Fibroblast of the conjunctiva (primary cell): ENCODE measurements around the gene MEF2C.

ENCODE experiments used
- DNase-seq: peaks from one replicate; pipeline ENCODE4 v3.0.0-alpha.2; 2010; ENCODE audit warnings: low read depth

MEF2C gene

DNA sequence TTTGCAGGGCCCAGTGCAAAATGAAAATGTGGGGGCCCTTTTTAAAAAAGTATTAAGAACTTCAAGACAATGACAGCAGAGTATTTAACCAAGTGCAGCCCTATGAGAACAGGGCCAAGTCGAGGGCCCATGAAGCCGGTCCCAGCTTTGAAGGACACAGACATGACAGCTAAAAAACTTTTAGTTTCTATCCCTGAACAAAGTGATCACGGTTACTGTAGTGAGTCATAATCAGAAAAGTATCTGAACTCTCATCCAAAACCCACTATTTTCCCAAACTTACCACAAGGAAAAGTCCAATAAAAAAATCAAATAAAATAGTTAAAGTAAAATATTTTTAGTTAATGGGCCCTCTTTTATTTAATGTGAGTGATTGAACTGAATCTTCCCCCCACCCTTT, 126.0 kb downstream of the MEF2C start:
- DNase-seq, result no peak

DNA sequence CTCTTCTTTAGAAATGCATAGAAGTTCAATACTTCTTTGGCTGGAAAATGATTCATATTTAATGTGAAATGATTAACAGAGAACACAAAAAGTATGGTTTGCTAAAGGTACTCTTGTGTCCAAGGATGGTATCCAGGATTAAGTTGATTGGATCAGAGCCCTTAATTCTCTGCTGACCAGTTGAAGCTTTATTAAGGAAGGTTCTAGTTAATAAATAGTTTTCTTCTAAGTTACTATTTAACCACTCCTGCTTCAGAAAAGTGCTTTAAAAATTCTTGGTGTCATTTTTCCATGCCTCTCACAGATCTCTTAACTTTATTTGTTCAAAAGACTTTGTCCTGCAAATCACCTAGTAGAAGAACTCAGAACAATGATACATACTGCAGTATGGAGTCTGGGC, 134.3 kb downstream of the MEF2C start:
- DNase-seq, result no peak

DNA sequence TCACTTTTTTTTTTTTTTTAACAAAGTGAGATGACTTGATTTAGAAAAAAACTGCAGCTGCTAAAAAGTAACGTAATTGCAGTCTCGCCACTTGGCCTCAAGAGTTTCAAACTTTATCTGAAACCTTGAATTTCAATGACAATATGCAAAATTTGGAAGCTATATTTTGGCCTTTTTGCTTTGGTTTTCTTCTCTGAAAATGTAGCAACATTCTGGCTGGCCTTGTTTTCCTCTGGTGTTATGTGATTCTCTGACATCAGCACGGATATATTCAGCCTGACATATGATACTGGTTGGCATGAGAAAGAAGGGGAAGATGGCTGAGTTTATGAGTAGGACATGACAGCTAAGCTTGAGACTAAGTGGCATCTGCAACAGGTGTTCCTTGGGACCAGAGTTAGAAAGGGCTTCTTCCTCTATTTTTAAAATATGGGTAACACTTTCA, 136.5 kb downstream of the MEF2C start:
- no peak for DNase-seq

DNA sequence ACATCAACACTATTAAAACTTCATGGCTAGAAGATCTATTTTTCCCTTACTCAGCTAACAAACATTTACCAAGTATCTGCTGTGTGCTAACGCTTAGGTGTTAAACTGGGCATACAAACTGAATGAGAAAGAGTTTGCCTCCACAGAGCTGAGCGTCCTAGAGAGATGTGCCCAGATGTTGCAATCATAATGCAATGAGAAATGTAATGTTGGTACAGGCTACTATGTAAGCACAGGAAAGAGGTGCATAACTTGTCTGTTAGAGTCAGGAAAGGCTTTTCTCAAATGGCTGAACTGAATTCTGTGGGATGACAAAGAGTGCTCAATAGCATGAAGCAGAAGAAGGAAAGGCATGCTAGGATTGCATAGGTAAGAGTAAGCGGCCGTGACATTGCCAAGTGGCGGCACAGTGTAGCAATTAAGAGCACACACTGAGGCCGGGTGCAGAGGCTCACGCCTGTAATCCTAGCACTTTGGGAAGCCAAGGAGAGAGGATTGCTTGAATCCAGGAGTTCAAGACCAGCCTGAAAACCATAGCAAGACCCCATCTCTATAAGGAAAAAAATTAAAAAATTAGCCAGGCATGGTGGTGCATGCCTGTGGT, 137.8 kb downstream of the MEF2C start:
- DNase-seq, result no peak

DNA sequence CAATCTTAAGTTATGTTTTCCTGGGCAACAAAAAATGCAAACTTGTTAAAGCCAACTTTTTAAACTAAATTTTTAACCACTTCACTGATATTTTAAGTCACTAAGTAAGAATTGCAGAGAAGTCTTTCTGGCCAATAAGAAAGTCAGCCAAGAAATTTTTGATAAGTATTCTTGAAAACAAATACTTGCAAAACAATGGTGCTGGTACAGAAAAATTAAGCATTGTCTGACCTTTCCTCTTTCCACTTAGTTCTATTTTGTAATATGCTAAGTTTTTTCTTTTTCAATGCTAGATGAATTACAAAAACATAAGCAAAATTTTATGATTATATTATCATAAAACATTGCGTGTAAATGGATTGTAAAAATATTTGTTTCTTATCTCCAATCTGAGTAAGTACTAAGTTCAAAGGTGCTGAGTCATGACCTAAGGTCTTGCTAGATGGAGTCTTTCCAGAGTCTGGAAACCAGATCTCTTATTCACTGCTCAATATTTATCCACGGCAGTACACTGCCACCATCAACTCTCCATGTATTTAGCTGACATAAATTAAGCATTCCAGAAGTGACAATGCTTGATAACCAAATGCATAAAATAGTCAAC, 139.7 kb downstream of the MEF2C start:
- DNase-seq, result no peak

DNA sequence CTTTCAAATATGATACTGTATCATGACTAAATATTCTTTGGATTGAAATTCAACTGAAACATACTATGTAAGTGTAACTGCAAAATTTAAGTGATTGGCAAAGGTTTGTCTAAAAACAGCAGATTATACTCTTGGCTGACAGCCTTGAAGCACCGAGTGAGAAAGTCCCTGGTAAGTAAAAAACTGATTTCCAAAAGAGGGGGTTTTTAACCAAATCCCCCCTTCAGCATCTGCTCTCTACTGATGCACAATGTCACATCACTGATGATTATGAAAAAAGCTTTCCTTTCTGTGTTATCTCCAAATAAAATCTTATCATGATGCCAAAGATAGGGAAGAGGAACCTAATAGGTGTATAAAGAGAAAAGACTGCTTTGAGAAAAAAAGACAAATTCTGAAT, 141.0 kb downstream of the MEF2C start:
- no peak for DNase-seq

DNA sequence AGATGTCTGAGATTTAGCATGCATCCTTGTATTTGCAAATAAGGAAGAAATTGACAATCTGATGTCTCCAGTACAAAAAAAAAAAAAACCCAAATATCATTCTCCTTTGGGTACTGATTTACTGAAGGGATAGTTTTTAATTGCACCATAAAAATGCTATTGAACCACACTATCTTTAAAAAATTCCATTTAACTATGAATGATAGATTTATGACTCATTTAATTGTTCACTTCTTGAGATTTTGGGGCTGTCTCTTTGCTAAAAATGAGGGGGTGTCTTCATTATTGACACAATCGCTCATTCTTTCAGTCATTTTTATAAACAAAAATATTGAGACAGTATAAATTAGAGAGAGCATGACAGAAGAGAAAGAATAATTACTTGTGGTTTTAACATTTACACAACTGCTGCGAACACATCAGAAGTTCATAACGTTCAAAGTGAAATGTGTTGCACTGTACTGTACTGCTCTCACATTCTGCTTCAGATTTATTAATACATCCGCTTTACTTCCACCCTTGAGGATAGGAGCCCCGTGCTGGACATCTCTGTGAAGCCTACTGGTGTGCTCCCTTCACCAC, 142.3 kb downstream of the MEF2C start:
- DNase-seq, result no peak

DNA sequence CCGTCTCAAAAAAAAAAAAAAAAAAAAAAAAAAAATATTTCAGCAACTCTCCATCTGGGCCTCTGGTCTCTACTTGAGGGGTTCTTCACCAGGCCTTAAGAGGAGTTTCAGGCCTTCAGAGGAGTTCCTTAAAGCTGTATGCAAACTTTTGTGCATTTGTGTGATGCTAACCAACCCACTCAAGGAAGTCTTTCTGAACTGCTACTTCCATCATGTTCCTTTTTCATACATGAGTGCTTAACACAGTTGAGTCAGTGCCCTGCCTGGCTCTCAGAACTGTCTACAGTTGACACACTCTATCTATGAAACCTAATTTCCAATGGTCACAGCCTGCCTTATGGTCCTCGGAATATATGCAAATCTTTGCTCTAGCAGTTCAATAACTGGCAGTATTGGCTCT, 146.5 kb downstream of the MEF2C start:
- DNase-seq, result no peak

DNA sequence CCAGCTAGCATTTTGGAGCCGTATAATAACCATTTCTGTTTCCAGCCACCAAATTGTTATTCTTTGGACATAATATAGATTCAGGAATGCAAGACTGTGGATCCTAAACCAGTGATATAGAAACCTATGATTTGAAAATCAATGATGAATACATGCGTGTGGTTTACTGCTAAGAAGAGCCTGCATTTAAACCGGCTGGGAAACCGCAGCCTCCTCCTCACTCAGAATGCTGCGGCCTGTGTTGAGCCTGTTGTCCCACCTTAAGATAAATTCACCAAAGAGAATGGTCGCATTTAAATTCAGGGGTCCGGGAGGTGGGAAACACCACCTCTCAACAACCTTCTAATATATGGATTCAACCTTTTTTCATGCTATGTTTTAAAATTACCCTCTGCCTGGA, 148.0 kb downstream of the MEF2C start:
- no peak for DNase-seq

DNA sequence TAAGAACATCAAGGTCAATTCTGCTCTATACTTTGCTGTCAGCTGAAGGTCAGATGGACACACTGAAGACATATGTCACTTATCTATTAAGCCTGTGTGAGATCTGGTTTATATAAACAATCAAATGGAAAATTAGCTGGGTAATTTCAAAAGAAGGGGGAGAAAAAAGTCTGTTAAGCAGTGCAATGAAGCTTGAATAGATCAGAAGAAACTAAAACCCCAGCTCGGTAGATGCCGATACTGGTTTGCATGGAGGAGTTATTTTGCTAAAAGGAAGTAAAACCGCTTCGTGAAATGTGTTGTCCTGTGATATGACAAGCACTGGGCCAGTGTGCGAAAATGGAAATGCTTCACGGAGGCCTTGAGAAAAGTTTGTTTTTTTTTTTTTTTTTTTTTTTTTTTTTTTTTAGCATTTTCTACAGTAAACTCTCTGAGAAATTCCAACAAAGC, 148.8 kb downstream of the MEF2C start:
- DNase-seq, result no peak

DNA sequence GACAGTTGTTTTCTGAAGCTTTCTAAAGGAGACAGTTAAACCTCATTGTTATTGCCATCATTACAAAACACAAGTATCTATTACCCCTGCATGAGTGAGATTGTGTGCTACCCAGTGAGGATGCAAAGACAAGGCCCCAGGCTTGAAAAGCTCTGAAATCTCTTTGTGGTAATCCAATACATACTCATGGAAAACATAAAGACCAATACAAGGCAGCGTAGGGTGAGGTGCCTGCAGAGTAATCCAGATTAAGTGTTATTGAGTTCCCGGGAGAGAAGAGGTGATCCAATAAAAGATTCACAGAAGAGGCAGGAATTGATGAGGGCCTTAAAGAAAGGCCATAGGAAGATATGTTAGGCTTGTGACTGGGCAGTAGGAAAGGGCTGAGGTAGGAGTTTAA, 150.1 kb downstream of the MEF2C start:
- no peak for DNase-seq

DNA sequence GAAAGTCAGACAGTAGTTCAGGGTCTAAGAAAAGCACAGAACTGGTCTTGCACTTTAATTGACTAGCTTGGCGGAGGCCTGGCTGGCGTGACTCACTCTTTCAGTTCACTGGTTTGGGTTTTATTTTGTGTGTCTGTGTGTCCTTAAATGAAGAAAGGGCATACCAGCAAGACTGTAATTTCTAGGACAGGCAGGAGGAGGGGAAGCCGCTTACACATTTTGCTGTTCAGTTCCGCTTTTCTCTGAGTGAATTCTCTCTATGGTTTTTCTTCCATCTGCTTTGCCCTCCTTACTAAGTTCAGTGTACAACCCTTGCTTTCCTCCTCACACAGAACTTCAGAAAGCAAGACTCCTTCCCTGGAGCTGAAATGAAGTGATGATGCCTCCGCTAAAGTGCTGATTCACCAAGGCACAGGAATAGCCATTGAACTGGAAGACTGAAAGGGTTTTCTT, 150.8 kb downstream of the MEF2C start:
- no peak for DNase-seq

DNA sequence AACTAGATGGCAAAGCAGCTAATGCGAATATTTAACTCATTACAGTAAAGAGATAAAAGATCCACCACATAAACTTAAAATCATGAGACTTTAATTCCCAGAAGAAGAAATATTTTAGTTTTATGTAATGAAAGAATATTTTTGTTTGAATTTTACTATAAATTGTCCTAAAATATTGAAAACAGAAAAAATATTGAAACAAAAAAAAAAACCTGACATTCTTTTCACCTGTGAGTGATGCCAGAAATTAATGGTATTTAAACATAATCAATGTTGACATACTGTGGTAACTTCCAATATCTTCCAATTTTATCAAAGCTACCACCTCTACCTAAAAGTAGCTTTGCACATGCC, 153.2 kb downstream of the MEF2C start:
- DNase-seq, result no peak

DNA sequence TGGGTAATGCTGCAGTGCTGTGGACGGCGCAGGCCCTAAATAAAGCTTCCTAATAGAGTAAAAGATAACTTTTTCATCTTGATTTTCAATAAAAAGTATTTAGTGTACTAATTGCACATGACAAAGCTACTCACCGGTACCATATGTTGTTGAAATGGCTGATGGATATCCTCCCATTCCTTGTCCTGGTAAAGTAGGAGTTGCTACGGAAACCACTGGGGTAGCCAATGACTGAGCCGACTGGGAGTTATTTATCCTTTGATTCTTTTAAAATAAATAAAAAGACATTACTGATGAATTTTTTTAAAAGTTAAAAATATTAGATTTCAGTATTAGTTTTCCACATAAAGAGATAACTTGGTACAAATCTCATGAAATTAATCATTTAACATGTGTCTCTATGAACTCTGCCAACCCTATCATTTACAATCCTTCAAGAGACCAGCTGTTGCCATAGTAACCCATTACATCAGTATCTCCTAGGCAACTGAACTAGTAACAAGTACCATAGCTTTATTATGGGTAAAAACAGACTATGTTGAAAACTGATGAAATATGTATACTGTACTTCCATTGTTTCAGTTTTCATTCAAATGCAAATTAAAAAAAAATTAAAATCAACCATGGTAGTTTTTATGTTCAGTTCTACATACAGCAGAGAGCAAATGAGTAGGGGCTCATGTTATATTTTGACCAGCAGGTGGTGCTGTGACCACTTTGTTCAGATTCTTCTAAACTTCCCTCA, 153.7 kb downstream of the MEF2C start:
- peak; percentile 68 for DNase-seq

DNA sequence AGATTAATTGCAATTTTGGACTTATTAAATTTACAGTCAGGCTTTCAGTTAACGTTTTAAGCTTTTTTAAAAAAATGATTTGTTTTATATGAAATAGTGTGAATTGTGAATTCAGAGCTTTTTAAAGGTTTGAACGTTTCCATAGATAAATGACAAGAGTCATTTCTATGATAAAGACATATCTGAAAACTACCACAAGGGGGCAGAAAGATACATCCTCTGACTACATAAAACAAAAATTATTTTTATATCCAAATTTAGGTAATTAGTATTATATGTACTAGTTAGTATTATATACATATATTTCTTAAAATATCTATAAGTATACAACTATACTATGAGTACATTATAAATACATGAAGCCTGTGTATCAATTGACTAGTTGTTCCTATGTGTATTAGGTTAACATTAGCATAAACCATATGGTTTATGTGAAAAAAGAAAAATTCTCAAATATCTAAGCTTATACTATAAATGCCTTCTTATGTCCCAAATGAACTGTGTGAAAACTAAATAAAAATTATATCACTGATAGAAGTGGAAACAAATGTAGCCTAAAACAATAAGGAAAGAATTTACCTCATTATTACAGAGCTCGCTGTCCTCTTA, 155.2 kb downstream of the MEF2C start:
- DNase-seq, result no peak

DNA sequence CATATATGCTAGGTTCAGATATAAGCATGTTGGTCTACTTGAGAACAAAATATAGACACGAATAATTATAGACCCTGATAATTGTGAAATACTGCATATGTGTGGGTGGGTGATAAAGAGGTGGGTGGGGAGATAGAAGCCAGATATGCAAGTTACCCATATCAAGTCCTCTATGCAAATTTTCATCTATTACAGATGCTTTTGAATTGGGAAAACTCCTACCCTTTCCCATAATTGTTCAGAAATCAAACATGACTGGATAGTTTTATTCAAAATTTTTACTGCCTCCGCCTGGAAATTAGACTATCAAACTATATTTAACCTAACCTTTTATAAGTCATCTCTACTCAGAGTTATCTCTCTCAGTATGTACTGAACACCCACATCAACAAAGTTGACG, 157.5 kb downstream of the MEF2C start:
- no peak for DNase-seq

DNA sequence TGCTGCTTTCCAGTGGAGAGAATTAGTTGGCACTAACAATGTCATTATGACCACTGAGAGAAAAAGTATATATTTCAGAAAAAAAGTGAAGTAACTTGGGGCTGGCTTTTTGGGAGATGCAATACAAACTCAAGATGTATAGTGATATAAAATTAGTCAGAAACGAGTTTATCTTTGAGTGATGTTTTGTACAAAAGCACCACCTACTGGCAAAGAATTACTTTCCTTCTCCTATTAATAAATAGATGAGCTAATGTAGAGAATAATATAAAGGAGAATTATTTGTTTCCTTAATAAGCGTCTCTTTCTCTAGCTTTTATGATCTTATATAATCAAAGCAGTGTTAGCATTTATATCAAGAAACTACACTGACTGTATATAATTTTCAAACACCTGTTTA, 158.8 kb downstream of the MEF2C start:
- no peak for DNase-seq

DNA sequence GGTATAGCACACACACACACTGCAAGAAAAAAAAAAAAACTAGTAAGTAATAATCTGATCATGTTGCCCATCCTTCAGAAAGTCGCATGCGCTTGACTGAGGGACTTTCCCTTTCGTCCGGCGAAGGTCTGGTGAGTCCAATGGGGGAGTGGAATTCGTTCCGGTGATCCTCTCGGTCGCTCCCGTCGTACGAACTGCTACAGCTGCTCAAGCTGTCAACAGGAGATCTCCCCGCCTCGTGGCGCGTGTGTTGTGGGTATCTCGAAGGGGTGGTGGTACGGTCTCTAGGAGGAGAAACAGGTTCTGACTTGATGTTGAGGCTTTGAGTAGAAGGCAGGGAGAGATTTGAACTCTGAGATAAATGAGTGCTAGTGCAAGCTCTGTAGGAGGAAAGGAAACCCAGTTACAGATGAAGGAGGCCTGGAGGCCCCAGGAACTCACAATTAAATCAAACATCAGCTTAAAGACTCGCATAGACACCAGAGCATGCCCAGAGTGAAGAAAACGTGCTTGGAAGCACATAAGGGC, 160.4 kb downstream of the MEF2C start:
- DNase-seq, result no peak

DNA sequence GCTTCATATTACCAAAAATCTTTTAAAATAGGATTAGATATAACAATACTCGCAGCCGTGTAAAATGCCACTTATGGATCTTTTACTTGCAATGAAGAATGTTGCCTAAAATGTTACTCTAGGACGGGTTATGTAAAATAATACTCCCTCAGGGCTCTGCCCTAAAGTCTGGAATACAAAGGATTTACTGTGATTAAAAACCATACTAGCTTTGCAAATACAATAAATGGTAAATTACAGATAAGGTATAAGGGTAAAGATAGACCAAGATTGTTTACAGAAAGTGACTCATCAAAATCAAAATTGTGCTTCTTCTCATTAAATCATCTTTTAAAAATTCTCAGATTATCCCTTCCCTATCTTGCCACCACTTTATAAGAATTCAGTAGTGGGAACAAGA, 163.6 kb downstream of the MEF2C start:
- no peak for DNase-seq

DNA sequence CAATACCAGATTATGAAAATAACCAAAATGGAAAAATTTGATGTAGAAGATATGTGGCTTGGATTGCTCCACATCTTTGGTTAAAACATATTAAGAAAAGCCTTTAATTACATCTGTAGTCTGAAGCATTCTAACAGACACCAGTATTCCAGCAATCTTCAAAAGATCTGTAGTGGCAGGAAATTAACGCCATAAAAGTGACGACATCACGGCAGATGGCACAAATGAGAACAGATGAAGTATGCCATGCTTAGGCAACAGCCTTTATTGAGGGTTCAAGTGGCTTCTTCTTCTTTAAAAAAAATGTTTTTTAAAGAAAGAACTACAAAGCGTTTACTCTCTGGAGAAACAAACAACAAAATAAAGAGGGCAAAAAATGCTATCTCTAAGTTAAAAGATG, 164.2 kb downstream of the MEF2C start:
- DNase-seq, result no peak

DNA sequence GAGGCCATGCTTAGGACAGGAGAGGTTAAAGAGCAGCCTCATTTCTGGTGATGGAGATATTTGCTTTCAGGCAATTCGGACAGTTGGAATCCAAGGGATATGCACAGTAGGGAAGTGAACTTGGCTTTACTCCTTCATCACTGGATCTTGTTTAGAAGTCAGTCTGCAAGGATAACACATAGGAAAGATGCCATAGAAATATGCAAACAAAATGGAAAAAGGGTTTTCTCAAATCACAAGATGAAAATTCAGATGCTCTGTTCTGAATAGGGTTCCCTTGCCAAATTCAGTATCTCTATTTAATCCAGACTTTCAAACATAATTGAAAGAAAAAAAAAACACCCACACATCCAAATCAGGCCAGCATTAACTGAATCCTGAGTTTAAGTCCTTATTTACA, 166.9 kb downstream of the MEF2C start:
- no peak for DNase-seq

DNA sequence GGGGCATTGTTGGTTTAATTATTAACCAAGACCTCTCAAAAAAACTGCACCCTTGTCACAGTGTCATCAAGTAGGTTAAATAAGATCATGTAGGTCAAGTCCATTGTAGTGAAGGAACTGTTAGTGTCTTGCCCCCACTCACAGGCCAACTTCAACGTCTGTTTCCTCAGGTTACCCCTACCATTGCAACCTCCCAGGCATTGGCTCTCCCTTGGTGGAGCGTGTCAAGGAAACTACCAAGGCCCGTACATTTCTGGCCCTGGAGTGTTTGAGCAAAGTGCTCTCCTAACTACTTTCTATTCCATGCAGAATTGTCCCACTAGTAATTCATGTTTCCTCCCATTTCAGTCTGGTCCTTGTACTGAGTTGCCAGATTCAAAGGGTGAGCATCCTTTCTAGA, 167.5 kb downstream of the MEF2C start:
- DNase-seq, result no peak

DNA sequence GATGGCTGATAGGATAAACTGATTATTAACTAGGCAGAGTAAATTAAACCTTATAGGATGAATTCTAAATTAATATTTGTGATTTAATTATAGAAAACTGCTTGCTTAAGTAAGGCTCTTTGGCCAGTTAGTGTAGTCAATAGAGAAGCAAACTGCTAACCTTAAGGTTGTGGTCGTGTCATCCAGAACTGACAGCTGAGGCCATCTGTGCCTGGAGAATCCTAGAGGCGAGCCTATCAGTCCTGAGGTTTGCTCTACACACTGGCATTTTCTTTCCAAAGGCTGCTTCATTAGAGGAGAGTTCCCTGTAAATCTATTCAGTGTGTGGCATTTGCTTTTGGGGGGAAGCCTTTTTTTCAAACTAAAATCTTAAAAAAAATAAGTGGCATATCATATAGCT, 169.2 kb downstream of the MEF2C start:
- DNase-seq, result no peak
